D341Med (cell line): ENCODE results near the gene BTBD17.

ENCODE experiments used
- DNase-seq: peaks from one replicate; pipeline ENCODE4 v3.0.0; 2012; ENCODE audit warnings: low spot score

BTBD17 gene

GRCh38 chr17:74335529-74336062, 26.1 kb downstream of the BTBD17 start:
- DNase-seq, result no peak

- no peak for DNase-seq
These were observed 27.2 kb downstream of the BTBD17 start for GRCh38 chr17:74334393-74335039.

GRCh38 chr17:74332763-74333283, 28.8 kb downstream of the BTBD17 start:
- DNase-seq, result peak; percentile 95

- DNase-seq, result no peak
These were observed 29.5 kb downstream of the BTBD17 start for GRCh38 chr17:74332017-74332650.

- DNase-seq, result no peak
These were observed 31.2 kb downstream of the BTBD17 start for GRCh38 chr17:74330446-74330845.

GRCh38 chr17:74329378-74329777, 32.3 kb downstream of the BTBD17 start:
- DNase-seq, result no peak

GRCh38 chr17:74328487-74328886, 33.2 kb downstream of the BTBD17 start:
- no peak for DNase-seq

- DNase-seq, result no peak
These were observed 35.2 kb downstream of the BTBD17 start for GRCh38 chr17:74326506-74326905.

GRCh38 chr17:74325743-74326379, 35.8 kb downstream of the BTBD17 start, which contains the start of gene KIF19:
TSS of gene KIF19 (plus strand) at chr17:74326226. CDS start at chr17:74326350, 124 bp downstream.
- DNase-seq, result no peak

- DNase-seq, result no peak
These were observed 36.3 kb downstream of the BTBD17 start for GRCh38 chr17:74325376-74325742.

- no peak for DNase-seq
These were observed 37.1 kb downstream of the BTBD17 start for GRCh38 chr17:74324521-74324920.

GRCh38 chr17:74318391-74318790, 43.3 kb downstream of the BTBD17 start:
- no peak for DNase-seq

GRCh38 chr17:74317071-74317470, 44.6 kb downstream of the BTBD17 start:
- no peak for DNase-seq

GRCh38 chr17:74316220-74316619, 45.4 kb downstream of the BTBD17 start:
- DNase-seq, result no peak

- DNase-seq, result no peak
These were observed 46.8 kb downstream of the BTBD17 start for GRCh38 chr17:74314877-74315276.

GRCh38 chr17:74309902-74310301, 51.8 kb downstream of the BTBD17 start:
- no peak for DNase-seq

GRCh38 chr17:74307984-74308773, 53.5 kb downstream of the BTBD17 start:
- DNase-seq, result no peak
